Suppressor macrophage (primary cell): ENCODE results near the gene MAP1LC3A.
"Not testable (repeated sequence)": the region's sequence is repeated elsewhere in the genome, so short reads cannot be mapped to it uniquely, and the experiment has no call there.

Experiments used
- DNase-seq, 4 experiments: peaks; one replicate each; pipeline ENCODE4 v3.0.0-alpha.2; 2020 to 2022
- total RNA-seq, 17 experiments: gene quantifications; one replicate each; lab custom pipeline; 2026; ENCODE audit warnings: mixed read lengths in 6 of 17, inconsistent platforms in 3 of 17; lab: John Stamatoyannopoulos, UW

Gene MAP1LC3A
- total RNA-seq = 1.1 to 35.2 (median 4.0) reads per million in 17 experiments

- peak; percentile 95 to 96 (median 96) for DNase-seq
Measured at GRCh38 chr20:34558320-34559218, at the start of gene MAP1LC3A. MAP1LC3A (plus strand) TSS chr20:34558718; CDS start chr20:34558869, 151 bp downstream.

GRCh38 chr20:34510575-34510974 lies 47.9 kb upstream of the MAP1LC3A start:
- DNase-seq = no peak

- no peak for DNase-seq
Measured at GRCh38 chr20:34511891-34512265, 46.6 kb upstream of the MAP1LC3A start.

GRCh38 chr20:34512266-34512954 lies 46.1 kb upstream of the MAP1LC3A start:
- no peak for DNase-seq

GRCh38 chr20:34512955-34513419 lies 45.5 kb upstream of the MAP1LC3A start:
- no peak for DNase-seq

GRCh38 chr20:34514034-34514433 lies 44.5 kb upstream of the MAP1LC3A start:
- not testable (repeated sequence) for DNase-seq

GRCh38 chr20:34514897-34515483 lies 43.5 kb upstream of the MAP1LC3A start:
- peak in 2 of 4 experiments; percentile 11 to 27 for DNase-seq

- peak in 3 of 4 experiments; percentile 4 to 55 (median 45) for DNase-seq
Measured at GRCh38 chr20:34515484-34516246, 42.9 kb upstream of the MAP1LC3A start.

- peak; percentile 97 to 99 (median 98) for DNase-seq
Measured at GRCh38 chr20:34516247-34517113, 42.0 kb upstream of the MAP1LC3A start, which contains the start of gene DYNLRB1. DYNLRB1 (plus strand) TSS chr20:34516422; CDS start chr20:34516459, 37 bp downstream.

GRCh38 chr20:34517114-34517505 lies 41.4 kb upstream of the MAP1LC3A start:
- peak in 2 of 4 experiments; percentile 19 to 29 for DNase-seq

- peak in 2 of 4 experiments; percentile 10 to 29 for DNase-seq
Measured at GRCh38 chr20:34518863-34519262, 39.7 kb upstream of the MAP1LC3A start.

- not testable (repeated sequence) for DNase-seq
Measured at GRCh38 chr20:34519841-34520240, 38.7 kb upstream of the MAP1LC3A start.

- DNase-seq = peak in 3 of 4 experiments; percentile 12 to 38 (median 13)
Measured at GRCh38 chr20:34522969-34523871, 35.3 kb upstream of the MAP1LC3A start.

GRCh38 chr20:34524426-34524825 lies 34.1 kb upstream of the MAP1LC3A start:
- DNase-seq = no peak

- DNase-seq = no peak
Measured at GRCh38 chr20:34525342-34525708, 33.2 kb upstream of the MAP1LC3A start.

- DNase-seq = peak in 3 of 4 experiments; percentile 19 to 34 (median 23)
Measured at GRCh38 chr20:34525709-34526416, 32.7 kb upstream of the MAP1LC3A start.

- no peak for DNase-seq
Measured at GRCh38 chr20:34526466-34526865, 32.1 kb upstream of the MAP1LC3A start.

- DNase-seq = no peak
Measured at GRCh38 chr20:34527016-34527415, 31.5 kb upstream of the MAP1LC3A start.

- DNase-seq = peak in 3 of 4 experiments; percentile 15 to 32 (median 25)
Measured at GRCh38 chr20:34528921-34529297, 29.6 kb upstream of the MAP1LC3A start.
